ENCODE results near the gene PDPK1. TPM values are rescaled to one million over a fixed set of nuclear protein-coding genes. Genes with fewer than 3 reads are reported as not detected.

PDPK1 gene
- total RNA-seq, 2 experiments from 2014 or later, result 43.5 to 45.2 TPM

DNA sequence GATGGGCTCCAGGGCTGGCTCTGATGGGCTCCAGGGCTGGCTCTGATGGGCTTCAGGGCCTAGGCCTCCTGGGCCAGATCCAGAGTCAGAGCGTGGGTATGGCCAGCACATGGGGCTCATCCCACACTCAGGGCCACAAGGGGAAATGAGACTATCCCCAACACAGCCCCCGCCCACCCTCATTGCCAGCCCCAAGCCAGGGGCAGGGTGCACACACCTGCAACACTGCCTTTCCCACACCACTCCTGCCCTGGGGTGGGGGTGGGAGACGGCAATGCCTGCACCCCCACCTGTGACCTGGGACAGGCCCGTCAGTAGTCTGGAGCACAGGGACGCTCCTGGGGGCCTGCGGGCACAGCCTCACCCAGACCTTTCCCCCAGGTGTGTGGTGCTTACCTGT, 38.4 kb upstream of the PDPK1 start:
- H3K27ac Mint-ChIP-seq, result no peak overlapping the region
- H3K4me1 Mint-ChIP-seq, result no peaks in the 10 kb centered on the region
- CTCF ChIA-PET, result interaction anchor here (2.5 kb wide), 1 partner anchor 69 kb away, joined by 11 read pairs; the partner anchor contains the start of gene CCNF
- H3K4me3 Mint-ChIP-seq, result no peak overlapping the region
- no peak for DNase-seq
- POLR2A ChIA-PET, result no interaction called here
- no peaks in the 10 kb centered on the region for H3K9me3 Mint-ChIP-seq
- H3K27me3 Mint-ChIP-seq, result no peaks in the 10 kb centered on the region
- H3K36me3 Mint-ChIP-seq (ENCODE audit: low read depth), result peaks cover 2% of the 10 kb centered on the region

- no peaks in the 10 kb centered on the region for H3K9me3 Mint-ChIP-seq
- peaks cover 2% of the 10 kb centered on the region for H3K36me3 Mint-ChIP-seq (ENCODE audit: low read depth)
- no peak overlapping the region for H3K27ac Mint-ChIP-seq
- no peaks in the 10 kb centered on the region for H3K27me3 Mint-ChIP-seq
- ChIA-PET POLR2A (no interaction called here), CTCF (interaction anchor here (0.6 to 2.5 kb wide), 3 partner anchors 12 to 359 kb away, joined by 3 to 11 read pairs (median 3); partner anchors contain the start of gene CCNF)
- no peak for DNase-seq
- H3K4me3 Mint-ChIP-seq, result no peak overlapping the region
- no peaks in the 10 kb centered on the region for H3K4me1 Mint-ChIP-seq
Measured at GRCh38 chr16:2499890-2500429, 37.9 kb upstream of the PDPK1 start.

- Mint-ChIP-seq H3K9me3 (no peaks in the 10 kb centered on the region), H3K27ac (no peak overlapping the region), H3K36me3 (ENCODE audit: low read depth) (peaks cover 2% of the 10 kb centered on the region), H3K4me1 (no peaks in the 10 kb centered on the region), H3K4me3 (no peak overlapping the region), H3K27me3 (no peaks in the 10 kb centered on the region)
- CTCF ChIA-PET, result interaction anchor here (0.6 to 2.5 kb wide), 11 partner anchors 9 to 360 kb away, joined by 3 to 12 read pairs (median 4); partner anchors contain the start of genes CCNF, ECI1, TBC1D24 and TEDC2
- DNase-seq, result no peak
- POLR2A ChIA-PET, result interaction anchor here (1.3 to 1.9 kb wide), 4 partner anchors 13 to 70 kb away, joined by 3 to 8 read pairs (median 6); partner anchors contain the start of genes AMDHD2 and TEDC2
Measured at GRCh38 chr16:2500430-2500917, 37.3 kb upstream of the PDPK1 start.

DNA sequence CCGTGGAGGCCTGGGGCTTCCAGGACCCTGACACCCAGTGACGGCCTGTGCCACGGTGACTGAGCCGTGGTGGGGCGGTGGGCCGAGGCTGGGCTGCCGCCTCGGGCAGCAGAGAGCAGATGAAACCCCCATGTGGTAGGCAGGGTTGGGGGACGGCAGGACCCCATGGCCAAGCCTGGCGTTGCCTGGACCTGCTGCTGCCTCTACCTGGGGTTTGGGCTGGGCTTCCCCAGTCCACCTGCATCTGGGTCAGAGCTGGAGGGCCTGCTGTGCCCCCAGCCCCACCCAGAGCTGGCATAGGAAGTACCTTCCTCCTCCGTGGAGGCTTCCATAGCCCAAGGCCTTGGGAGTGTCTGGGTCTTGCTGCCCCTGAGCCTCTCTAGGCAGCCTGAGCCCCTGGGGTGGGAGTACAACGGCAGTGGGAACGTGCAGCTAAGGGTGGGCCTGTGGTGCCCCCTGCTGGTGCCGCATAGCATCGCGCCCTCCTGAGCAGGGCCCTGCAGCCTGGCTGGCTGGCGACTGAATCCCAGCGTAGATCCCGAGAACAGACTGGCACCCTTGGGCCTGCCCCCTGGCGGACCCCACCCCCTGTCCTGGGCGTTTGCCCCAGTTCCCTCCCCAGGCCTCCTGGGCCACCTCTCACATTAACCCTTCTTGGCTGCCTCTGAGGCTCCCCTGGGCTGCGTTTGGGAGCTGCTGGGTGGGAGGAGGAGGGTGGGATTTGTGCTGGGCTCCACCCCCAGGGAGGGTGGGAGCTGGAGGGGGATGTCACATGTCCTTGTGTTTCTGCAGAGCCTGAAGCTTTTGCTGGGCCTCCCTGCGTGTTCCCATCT, 36.7 kb upstream of the PDPK1 start:
- ChIA-PET CTCF (interaction anchor here (0.6 to 2.5 kb wide), 15 partner anchors 9 to 478 kb away, joined by 3 to 12 read pairs (median 3); partner anchors contain the start of genes AMDHD2, CCNF, ECI1 and MLST8), POLR2A (interaction anchor here (0.8 to 1.9 kb wide), 5 partner anchors 12 to 71 kb away, joined by 3 to 8 read pairs (median 5); partner anchors contain the start of genes AMDHD2 and TEDC2)
- H3K27me3 Mint-ChIP-seq, result no peaks in the 10 kb centered on the region
- H3K36me3 Mint-ChIP-seq (ENCODE audit: low read depth), result peaks cover 2% of the 10 kb centered on the region
- H3K4me1 Mint-ChIP-seq, result no peaks in the 10 kb centered on the region
- peak; percentile 82 for DNase-seq
- no peaks in the 10 kb centered on the region for H3K9me3 Mint-ChIP-seq
- no peak overlapping the region for H3K27ac Mint-ChIP-seq
- no peak overlapping the region for H3K4me3 Mint-ChIP-seq

DNA sequence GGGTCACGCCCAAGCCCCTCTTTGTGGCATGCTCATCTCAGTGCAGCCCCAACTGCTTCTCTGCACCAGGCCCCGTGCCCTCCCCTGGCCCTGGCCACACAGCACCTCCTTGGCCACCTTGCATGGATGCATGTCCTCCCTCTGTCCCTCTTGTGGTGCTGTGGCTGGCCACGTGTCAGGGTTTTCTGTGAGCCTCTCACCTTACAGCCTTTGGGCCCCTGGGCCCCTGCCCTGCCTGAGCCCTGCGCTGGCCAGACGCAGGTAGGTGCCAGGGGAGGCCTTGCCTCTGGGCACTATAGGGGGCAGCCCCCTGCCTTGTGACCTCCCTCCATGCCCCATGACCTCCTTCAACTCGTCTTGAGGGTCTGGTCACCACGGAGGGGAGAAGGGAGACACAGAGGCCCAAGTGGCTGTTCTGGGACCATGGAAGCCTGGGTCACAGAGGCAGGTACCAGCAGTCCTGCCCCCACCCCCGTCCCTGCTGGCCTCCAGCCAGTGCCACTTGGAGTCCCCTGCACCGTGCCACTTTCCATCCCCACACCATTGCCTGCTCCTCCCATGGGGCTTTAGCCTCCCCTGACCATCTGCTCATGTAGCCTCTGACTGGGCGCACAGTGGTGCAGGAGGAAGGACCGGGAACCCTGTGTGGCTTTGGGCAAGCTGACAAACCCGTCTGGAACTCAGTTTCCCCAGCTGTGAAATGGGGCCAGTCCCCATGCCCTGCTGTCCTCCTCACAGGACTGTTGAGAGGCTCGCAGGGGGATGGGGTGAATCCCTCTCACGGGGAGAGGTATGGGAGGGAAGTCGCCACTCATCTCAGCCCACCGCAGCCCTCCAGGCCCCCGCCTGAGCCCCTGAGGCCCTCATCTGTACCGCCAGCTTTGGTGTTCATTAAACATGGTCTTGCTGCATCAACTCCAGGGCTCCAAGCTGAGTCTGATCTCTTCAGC, 35.6 kb upstream of the PDPK1 start:
- peaks cover 2% of the 10 kb centered on the region for H3K36me3 Mint-ChIP-seq (ENCODE audit: low read depth)
- H3K27ac Mint-ChIP-seq, result no peak overlapping the region
- ChIA-PET POLR2A (interaction anchor here (0.8 to 1.9 kb wide), 5 partner anchors 11 to 72 kb away, joined by 3 to 8 read pairs (median 5); partner anchors contain the start of genes AMDHD2 and TEDC2), CTCF (interaction anchor here (0.7 to 2.5 kb wide), 12 partner anchors 8 to 308 kb away, joined by 3 to 12 read pairs (median 4); partner anchors contain the start of genes AMDHD2, CCNF, MLST8 and TBC1D24)
- H3K9me3 Mint-ChIP-seq, result no peaks in the 10 kb centered on the region
- no peak for DNase-seq
- H3K4me3 Mint-ChIP-seq, result no peak overlapping the region
- H3K4me1 Mint-ChIP-seq, result no peaks in the 10 kb centered on the region
- H3K27me3 Mint-ChIP-seq, result no peaks in the 10 kb centered on the region

- H3K36me3 Mint-ChIP-seq (ENCODE audit: low read depth), result no peaks in the 10 kb centered on the region
- H3K9me3 Mint-ChIP-seq, result no peaks in the 10 kb centered on the region
- no peak overlapping the region for H3K4me3 Mint-ChIP-seq
- H3K27ac Mint-ChIP-seq, result no peak overlapping the region
- ChIA-PET POLR2A (no interaction called here), CTCF (no interaction called here)
- no peaks in the 10 kb centered on the region for H3K4me1 Mint-ChIP-seq
- H3K27me3 Mint-ChIP-seq, result no peaks in the 10 kb centered on the region
- DNase-seq, result no peak
Measured at GRCh38 chr16:2505695-2506094, 32.1 kb upstream of the PDPK1 start.

GRCh38 chr16:2507052-2507659, 30.7 kb upstream of the PDPK1 start:
- Mint-ChIP-seq H3K27me3 (no peaks in the 10 kb centered on the region), H3K9me3 (no peaks in the 10 kb centered on the region), H3K4me3 (no peak overlapping the region), H3K36me3 (ENCODE audit: low read depth) (no peaks in the 10 kb centered on the region), H3K27ac (no peak overlapping the region), H3K4me1 (peaks cover 2% of the 10 kb centered on the region)
- no peak for DNase-seq
- ChIA-PET CTCF (no interaction called here), POLR2A (interaction anchor here (1.0 kb wide), 1 partner anchor 24 kb away, joined by 3 read pairs; the partner anchor contains the start of gene CEMP1)

DNA sequence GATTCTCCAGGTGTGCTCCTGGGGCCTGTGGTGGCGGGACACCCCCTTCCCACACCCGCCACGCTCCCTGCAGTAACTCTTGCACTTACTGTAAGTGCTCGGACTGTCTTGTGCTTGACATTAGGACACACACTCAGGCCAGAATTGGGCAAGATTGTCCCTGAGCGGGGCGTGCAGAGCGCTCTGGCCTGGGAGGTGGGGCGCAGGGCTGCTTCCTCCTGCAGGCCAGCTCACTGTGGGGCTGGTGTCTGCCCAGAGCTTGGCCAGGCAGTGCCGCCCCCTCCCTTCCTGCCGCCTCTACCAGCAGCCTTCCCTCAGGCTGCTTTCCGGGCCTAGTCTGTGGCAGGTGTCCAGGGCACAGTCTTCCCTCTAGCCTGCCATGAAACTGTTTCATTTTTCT, 30.2 kb upstream of the PDPK1 start:
- POLR2A ChIA-PET, result interaction anchor here (1.0 kb wide), 1 partner anchor 23 kb away, joined by 3 read pairs; the partner anchor contains the start of gene CEMP1
- CTCF ChIA-PET, result no interaction called here
- H3K27me3 Mint-ChIP-seq, result no peaks in the 10 kb centered on the region

DNA sequence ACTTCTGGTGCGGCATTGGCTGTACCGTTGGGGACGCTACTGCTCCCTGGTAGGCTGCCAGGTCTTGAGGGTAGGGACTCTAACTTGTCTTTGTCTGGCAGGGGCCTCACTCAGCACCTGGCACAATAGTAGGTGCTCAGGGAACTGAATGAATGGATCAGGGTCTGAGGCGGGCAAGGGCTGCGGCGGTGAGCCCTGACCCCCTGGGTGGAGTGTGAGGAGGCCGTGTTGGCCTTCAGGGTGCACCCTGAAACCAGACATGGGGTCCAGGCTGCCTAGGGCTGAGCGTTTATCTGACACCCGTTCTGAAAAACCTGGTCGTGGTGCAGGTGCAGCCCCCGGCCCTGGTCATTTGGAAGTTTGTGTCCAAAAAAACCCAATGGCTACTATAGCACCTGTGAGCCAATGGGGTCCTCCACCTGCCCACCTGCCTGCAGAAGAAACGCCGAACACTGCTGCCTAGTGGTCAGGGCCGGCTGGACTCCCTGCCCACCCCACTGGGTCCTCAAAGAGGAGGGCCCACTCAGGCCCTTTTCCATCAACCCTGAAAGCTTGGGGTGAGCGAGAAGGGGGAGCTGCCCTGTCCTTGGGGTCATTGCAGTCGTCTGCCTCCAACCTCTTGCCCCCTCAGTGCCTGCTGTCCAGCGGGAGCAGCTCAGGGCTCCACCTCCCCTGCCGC, 29.0 kb upstream of the PDPK1 start:
- POLR2A ChIA-PET, result no interaction called here
- no peak for DNase-seq
- Mint-ChIP-seq H3K27ac (no peak overlapping the region), H3K9me3 (no peaks in the 10 kb centered on the region), H3K4me3 (no peak overlapping the region), H3K36me3 (ENCODE audit: low read depth) (no peaks in the 10 kb centered on the region), H3K4me1 (peaks cover 14% of the 10 kb centered on the region), H3K27me3 (no peaks in the 10 kb centered on the region)
- CTCF ChIA-PET, result interaction anchor here (0.6 to 1.2 kb wide), 2 partner anchors 7 to 62 kb away, joined by 3 to 7 read pairs; no protein-coding TSS in a partner anchor

More for the DNA sequence above, 30.2 kb upstream of the PDPK1 start:
- no peaks in the 10 kb centered on the region for H3K9me3 Mint-ChIP-seq
- no peak for DNase-seq
- H3K4me3 Mint-ChIP-seq, result no peak overlapping the region
- H3K4me1 Mint-ChIP-seq, result peaks cover 6% of the 10 kb centered on the region
- H3K36me3 Mint-ChIP-seq (ENCODE audit: low read depth), result no peaks in the 10 kb centered on the region
- H3K27ac Mint-ChIP-seq, result no peak overlapping the region

DNA sequence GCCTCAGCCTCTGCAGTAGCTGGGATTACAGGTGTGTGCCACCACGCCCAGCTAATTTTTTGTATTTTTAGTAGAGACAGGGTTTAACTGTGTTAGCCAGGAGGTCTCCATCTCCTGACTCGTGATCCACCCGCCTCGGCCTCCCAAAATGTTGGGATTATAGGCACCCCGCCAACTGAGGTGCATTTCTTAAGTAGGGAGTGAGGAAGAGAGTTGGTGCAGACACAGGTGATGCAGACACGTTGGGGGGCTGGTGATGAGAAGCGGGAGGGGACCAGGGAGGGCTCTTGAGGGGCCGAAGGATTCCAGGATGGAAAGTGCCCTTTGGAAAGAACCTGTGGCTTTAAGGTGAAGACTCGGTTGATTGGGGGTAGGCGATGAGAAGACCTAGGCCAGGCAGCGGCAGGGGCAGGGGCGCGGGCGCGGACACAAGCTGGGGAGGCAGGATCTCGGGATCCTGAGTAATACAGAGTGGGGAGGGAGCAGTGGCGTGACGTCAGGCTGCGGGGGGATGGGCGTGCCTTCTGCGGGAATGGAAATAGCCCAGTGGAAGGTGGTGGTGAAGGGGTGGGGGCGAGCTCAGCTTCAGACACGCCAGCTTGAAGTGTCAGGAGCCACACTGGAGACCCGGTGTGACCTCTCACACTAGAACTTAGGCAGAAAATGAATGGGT, 26.6 kb upstream of the PDPK1 start:
- Mint-ChIP-seq H3K27me3 (no peaks in the 10 kb centered on the region), H3K9me3 (no peaks in the 10 kb centered on the region), H3K27ac (no peak overlapping the region), H3K4me3 (no peak overlapping the region), H3K4me1 (peaks cover 32% of the 10 kb centered on the region), H3K36me3 (ENCODE audit: low read depth) (peaks cover 5% of the 10 kb centered on the region)
- no peak for DNase-seq
- CTCF ChIA-PET, result interaction anchor here (0.5 kb wide), 1 partner anchor 22 kb away, joined by 3 read pairs; no protein-coding TSS in a partner anchor
- POLR2A ChIA-PET, result no interaction called here

All from activated CD4-positive, alpha-beta memory T cell treated with anti-CD3 and anti-CD28 coated beads, Interleukin-2, amount 10 ng/mL, durations not matched to agents 7 days and 5 days (primary cell).